PFSK-1 (cell line): ENCODE data around the gene DNM3.

Experiments
- FOXP2 ChIP-seq: optimal IDR thresholded peaks from 2 replicates; pipeline ENCODE3; 2011; ENCODE audit warnings: borderline replicate concordance, control low read depth, inconsistent platforms; ENCODE audit not compliant: insufficient read depth; ENCODE audit errors: extremely low read length, extremely low read depth
- POLR2AphosphoS5 ChIP-seq: IDR thresholded peaks from 2 replicates; pipeline ENCODE4 v1.6.1; 2012; ENCODE audit warnings: low read depth, mild to moderate bottlenecking, control low read depth, low read length, moderate library complexity
- REST ChIP-seq, 2 experiments: IDR thresholded peaks; 2 replicates each; pipeline versions ENCODE4 v1.6.1 to v1.8.0; 2011 to 2012; ENCODE audit warnings: low read depth in 2 of 2, low read length in 2 of 2, control low read depth in 1 of 2, inconsistent platforms in 1 of 2, mild to moderate bottlenecking in 1 of 2, moderate library complexity in 1 of 2; ENCODE audit not compliant: insufficient read depth in 1 of 2
- SIN3A ChIP-seq: IDR thresholded peaks from 2 replicates; pipeline ENCODE4 v1.6.1; 2012; ENCODE audit warnings: mild to moderate bottlenecking, low read length, moderate library complexity, borderline replicate concordance; ENCODE audit not compliant: insufficient read depth
- TAF1 ChIP-seq: IDR thresholded peaks from 2 replicates; pipeline ENCODE4 v1.6.1; 2012; ENCODE audit warnings: low read length, control low read depth, borderline replicate concordance; ENCODE audit not compliant: insufficient read depth

Gene DNM3

GRCh38 chr1:171943973-171944561, 102.8 kb downstream of the DNM3 start:
- TF ChIP-seq TAF1 (no peak), FOXP2 (no peak), SIN3A (no peak), REST (IDR thresholded peaks at IDR 0.05; ENCODE audit: insufficient read depth in 1 of 2, low read depth in 2 of 2, low read length in 2 of 2) (no peak), POLR2AphosphoS5 (no peak)

- TF ChIP-seq POLR2AphosphoS5 (no peak), SIN3A (no peak), FOXP2 (no peak), TAF1 (no peak), REST (IDR thresholded peaks at IDR 0.05; ENCODE audit: insufficient read depth in 1 of 2, low read depth in 2 of 2, low read length in 2 of 2) (no peak)
These were observed 107.2 kb downstream of the DNM3 start for GRCh38 chr1:171948511-171948910.

GRCh38 chr1:171949316-171949715, 108.0 kb downstream of the DNM3 start:
- TF ChIP-seq SIN3A (no peak), REST (IDR thresholded peaks at IDR 0.05; ENCODE audit: insufficient read depth in 1 of 2, low read depth in 2 of 2, low read length in 2 of 2) (no peak)

GRCh38 chr1:171953835-171954234, 112.5 kb downstream of the DNM3 start:
- TF ChIP-seq FOXP2 (no peak), TAF1 (no peak), SIN3A (no peak), POLR2AphosphoS5 (no peak), REST (IDR thresholded peaks at IDR 0.05; ENCODE audit: insufficient read depth in 1 of 2, low read depth in 2 of 2, low read length in 2 of 2) (no peak)

GRCh38 chr1:171954361-171954760, 113.1 kb downstream of the DNM3 start:
- TF ChIP-seq REST (IDR thresholded peaks at IDR 0.05; ENCODE audit: insufficient read depth in 1 of 2, low read depth in 2 of 2, low read length in 2 of 2), result no peak
